SK-N-SH treated with all-trans-retinoic acid at 6 μM for 48 hours (cell line): ENCODE measurements around the gene MYO16.

Source experiments
- ATAC-seq: fragments of 200-7000 bp; cut with Tn5 transposase; 3 replicates; pipeline ENCODE4 v1.9.1; 2020; ENCODE audit warnings: mild to moderate bottlenecking, moderate library complexity
- BACH2 ChIP-seq: fragments of 250-450 bp; sonication (Bioruptor Pico); IDR thresholded peaks from 2 replicates; pipeline ENCODE4 v1.9.0; 2021; ENCODE audit warnings: mild to moderate bottlenecking, borderline replicate concordance
- ESRRG ChIP-seq: fragments of 250-450 bp; sonication (Bioruptor Pico); IDR thresholded peaks from 2 replicates; pipeline ENCODE4 v1.6.1; 2021; ENCODE audit warnings: mild to moderate bottlenecking
- GLIS3 ChIP-seq: fragments of 250-450 bp; sonication (Bioruptor Pico); IDR thresholded peaks from 2 replicates; pipeline ENCODE4 v1.5.0; 2020; ENCODE audit warnings: mild to moderate bottlenecking, moderate library complexity
- ISL1 ChIP-seq: fragments of 250-450 bp; sonication (Bioruptor Pico); IDR thresholded peaks from 2 replicates; pipeline ENCODE4 v2.1.2; 2022; ENCODE audit warnings: mild to moderate bottlenecking, moderate library complexity
- OSR1 ChIP-seq: fragments of 250-450 bp; sonication (Bioruptor Pico); IDR thresholded peaks from 2 replicates; pipeline ENCODE4 v1.8.0; 2022; ENCODE audit warnings: moderate library complexity, mild to moderate bottlenecking, inconsistent platforms
- POU6F1 ChIP-seq: fragments of 250-450 bp; sonication (Bioruptor Pico); IDR thresholded peaks from 2 replicates; pipeline ENCODE4 v1.8.0; 2021; ENCODE audit warnings: low read depth, mild to moderate bottlenecking, moderate library complexity, borderline replicate concordance
- PPARA ChIP-seq: fragments of 250-450 bp; sonication (Bioruptor Pico); IDR thresholded peaks from 2 replicates; pipeline ENCODE4 v1.5.0; 2020; ENCODE audit warnings: mild to moderate bottlenecking, borderline replicate concordance
- RARB ChIP-seq: fragments of 250-450 bp; sonication (Bioruptor Pico); IDR thresholded peaks from 2 replicates; pipeline ENCODE4 v1.8.0; 2021; ENCODE audit warnings: mild to moderate bottlenecking, moderate library complexity
- SNAI2 ChIP-seq: fragments of 250-450 bp; sonication (Bioruptor Pico); IDR thresholded peaks from 2 replicates; pipeline ENCODE4 v1.5.0; 2020; ENCODE audit warnings: mild to moderate bottlenecking, moderate library complexity
- TCF4 ChIP-seq: fragments of 250-450 bp; sonication (Bioruptor Pico); IDR thresholded peaks from 2 replicates; pipeline ENCODE4 v1.8.0; 2021; ENCODE audit warnings: mild to moderate bottlenecking, moderate library complexity, borderline replicate concordance
- TOX ChIP-seq: fragments of 250-450 bp; sonication (Bioruptor Pico); IDR thresholded peaks from 2 replicates; pipeline ENCODE4 v1.8.0; 2021; ENCODE audit warnings: mild to moderate bottlenecking, moderate library complexity, borderline replicate concordance
- ZC3H10 ChIP-seq: fragments of 250-450 bp; sonication (Bioruptor Pico); IDR thresholded peaks from 2 replicates; pipeline ENCODE4 v1.5.1; 2021; ENCODE audit warnings: mild to moderate bottlenecking, moderate library complexity
- ZFP3 ChIP-seq: fragments of 250-450 bp; sonication (Bioruptor Pico); IDR thresholded peaks from 2 replicates; pipeline ENCODE4 v1.5.0; 2020; ENCODE audit warnings: mild to moderate bottlenecking, moderate library complexity
- ZFP30 ChIP-seq: fragments of 450-650 bp; formaldehyde crosslinking; IDR thresholded peaks from 2 replicates; pipeline ENCODE4 v1.5.0; 2022; ENCODE audit warnings: mild to moderate bottlenecking, moderate library complexity
- ZNF565 ChIP-seq: fragments of 450-650 bp; formaldehyde crosslinking; conservative IDR thresholded peaks from 2 replicates; pipeline ENCODE4 v1.5.0; 2020; ENCODE audit warnings: low read depth, mild to moderate bottlenecking, moderate library complexity
- ZNF70 ChIP-seq: fragments of 450-650 bp; formaldehyde crosslinking; IDR thresholded peaks from 2 replicates; pipeline ENCODE4 v1.5.0; 2020; ENCODE audit warnings: mild to moderate bottlenecking, moderate library complexity
- ZNF8 ChIP-seq: fragments of 450-650 bp; formaldehyde crosslinking; IDR thresholded peaks from 2 replicates; pipeline ENCODE4 v1.5.0; 2020; ENCODE audit warnings: mild to moderate bottlenecking, moderate library complexity
- TF ChIP-seq, protein P1 (sequence below): fragments of 250-450 bp; sonication (Bioruptor Pico); IDR thresholded peaks from 2 replicates; pipeline ENCODE4 v1.5.1; 2021; ENCODE audit warnings: mild to moderate bottlenecking, moderate library complexity
- TF ChIP-seq, protein P2 (sequence below): fragments of 250-450 bp; sonication (Bioruptor Pico); IDR thresholded peaks from 2 replicates; pipeline ENCODE4 v1.5.1; 2020; ENCODE audit warnings: low read depth, mild to moderate bottlenecking, moderate library complexity
- TF ChIP-seq, protein P3 (sequence below): fragments of 250-450 bp; sonication (Bioruptor Pico); IDR thresholded peaks from 2 replicates; pipeline ENCODE4 v1.5.0; 2020; ENCODE audit warnings: mild to moderate bottlenecking, moderate library complexity

The MYO16 gene

DNA sequence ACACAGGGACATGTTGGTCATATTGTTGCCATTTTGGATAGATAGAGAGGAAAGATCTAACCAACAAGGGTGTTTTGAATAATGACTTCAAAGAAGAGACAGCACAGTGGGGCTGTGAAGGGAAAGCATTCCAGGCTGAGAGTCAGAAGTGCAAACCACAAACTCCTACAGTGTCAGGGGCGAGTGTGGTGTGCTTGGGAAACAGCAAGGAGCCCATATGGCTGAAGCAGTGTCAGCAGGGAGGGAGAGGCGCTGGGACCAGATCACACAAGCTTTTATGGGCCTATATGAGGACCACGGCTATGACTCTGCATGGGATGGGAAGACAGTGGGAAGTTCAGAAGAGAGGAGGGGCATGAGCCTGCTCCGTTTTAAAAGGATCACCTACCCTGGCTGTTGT lies 166.4 kb downstream of the MYO16 start:
- no peak for ATAC-seq
- TF ChIP-seq, protein P1, sequence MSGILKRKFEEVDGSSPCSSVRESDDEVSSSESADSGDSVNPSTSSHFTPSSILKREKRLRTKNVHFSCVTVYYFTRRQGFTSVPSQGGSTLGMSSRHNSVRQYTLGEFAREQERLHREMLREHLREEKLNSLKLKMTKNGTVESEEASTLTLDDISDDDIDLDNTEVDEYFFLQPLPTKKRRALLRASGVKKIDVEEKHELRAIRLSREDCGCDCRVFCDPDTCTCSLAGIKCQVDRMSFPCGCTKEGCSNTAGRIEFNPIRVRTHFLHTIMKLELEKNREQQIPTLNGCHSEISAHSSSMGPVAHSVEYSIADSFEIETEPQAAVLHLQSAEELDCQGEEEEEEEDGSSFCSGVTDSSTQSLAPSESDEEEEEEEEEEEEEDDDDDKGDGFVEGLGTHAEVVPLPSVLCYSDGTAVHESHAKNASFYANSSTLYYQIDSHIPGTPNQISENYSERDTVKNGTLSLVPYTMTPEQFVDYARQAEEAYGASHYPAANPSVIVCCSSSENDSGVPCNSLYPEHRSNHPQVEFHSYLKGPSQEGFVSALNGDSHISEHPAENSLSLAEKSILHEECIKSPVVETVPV (CRISPR knock-in tag): no peak
- TF ChIP-seq, protein P2, sequence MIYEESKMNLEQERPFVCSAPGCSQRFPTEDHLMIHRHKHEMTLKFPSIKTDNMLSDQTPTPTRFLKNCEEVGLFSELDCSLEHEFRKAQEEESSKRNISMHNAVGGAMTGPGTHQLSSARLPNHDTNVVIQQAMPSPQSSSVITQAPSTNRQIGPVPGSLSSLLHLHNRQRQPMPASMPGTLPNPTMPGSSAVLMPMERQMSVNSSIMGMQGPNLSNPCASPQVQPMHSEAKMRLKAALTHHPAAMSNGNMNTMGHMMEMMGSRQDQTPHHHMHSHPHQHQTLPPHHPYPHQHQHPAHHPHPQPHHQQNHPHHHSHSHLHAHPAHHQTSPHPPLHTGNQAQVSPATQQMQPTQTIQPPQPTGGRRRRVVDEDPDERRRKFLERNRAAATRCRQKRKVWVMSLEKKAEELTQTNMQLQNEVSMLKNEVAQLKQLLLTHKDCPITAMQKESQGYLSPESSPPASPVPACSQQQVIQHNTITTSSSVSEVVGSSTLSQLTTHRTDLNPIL (CRISPR knock-in tag): no peak
- TF ChIP-seq TCF4 (CRISPR knock-in tag): no peak

- ATAC-seq: no peak
- no peak for TF ChIP-seq POU6F1 (CRISPR knock-in tag)
- TF ChIP-seq ZFP3 (CRISPR knock-in tag): no peak
- no peak for TF ChIP-seq ZNF70
- TF ChIP-seq ISL1: no peak
- no peak for TF ChIP-seq ZNF565 (CRISPR knock-in tag)
- TF ChIP-seq GLIS3 (CRISPR knock-in tag): no peak
- TF ChIP-seq ZC3H10: no peak
- no peak for TF ChIP-seq OSR1 (CRISPR knock-in tag)
- no peak for TF ChIP-seq ESRRG (CRISPR knock-in tag)
Observed at GRCh38 chr13:108797354-108797753, 167.9 kb downstream of the MYO16 start.

DNA sequence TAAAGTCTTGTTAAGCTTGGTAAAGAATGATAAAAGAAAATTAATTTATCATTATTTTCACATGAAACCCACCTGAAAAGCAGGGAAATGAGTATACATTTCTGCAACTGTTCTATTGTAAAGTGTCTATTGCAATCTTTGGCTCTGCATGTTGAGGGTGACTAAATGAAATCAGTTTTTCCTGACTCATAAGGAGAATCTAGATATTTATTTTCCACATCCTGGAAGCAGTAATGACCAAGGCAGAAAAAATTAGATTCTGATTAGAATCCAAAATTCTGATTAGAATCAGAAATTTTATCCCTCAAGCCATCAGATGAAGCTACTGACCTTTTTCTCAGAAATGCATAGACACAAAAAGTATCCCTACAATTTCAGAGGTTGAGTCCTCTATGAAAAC lies 178.4 kb downstream of the MYO16 start:
- TF ChIP-seq POU6F1 (CRISPR knock-in tag) (no peak), TOX (no peak), SNAI2 (CRISPR knock-in tag) (no peak), ZFP30 (CRISPR knock-in tag) (no peak), RARB (CRISPR knock-in tag) (no peak), ISL1 (no peak), ZFP3 (CRISPR knock-in tag) (no peak), ZC3H10 (no peak), BACH2 (no peak), ZNF70 (no peak), TCF4 (CRISPR knock-in tag) (no peak)
- TF ChIP-seq, protein P2 (CRISPR knock-in tag): no peak
- TF ChIP-seq, all 23 proteins: peak for 0
- no peak for ATAC-seq

GRCh38 chr13:108812165-108812564 lies 182.8 kb downstream of the MYO16 start:
- ATAC-seq: no peak
- TF ChIP-seq ZC3H10 (no peak), POU6F1 (CRISPR knock-in tag) (no peak), RARB (CRISPR knock-in tag) (no peak), ZNF8 (CRISPR knock-in tag) (no peak), PPARA (CRISPR knock-in tag) (no peak), TOX (no peak), GLIS3 (CRISPR knock-in tag) (no peak), ZNF70 (no peak), BACH2 (no peak), ISL1 (no peak), ZFP3 (CRISPR knock-in tag) (no peak)
- TF ChIP-seq, protein P1 (CRISPR knock-in tag): no peak
- TF ChIP-seq, protein P3, sequence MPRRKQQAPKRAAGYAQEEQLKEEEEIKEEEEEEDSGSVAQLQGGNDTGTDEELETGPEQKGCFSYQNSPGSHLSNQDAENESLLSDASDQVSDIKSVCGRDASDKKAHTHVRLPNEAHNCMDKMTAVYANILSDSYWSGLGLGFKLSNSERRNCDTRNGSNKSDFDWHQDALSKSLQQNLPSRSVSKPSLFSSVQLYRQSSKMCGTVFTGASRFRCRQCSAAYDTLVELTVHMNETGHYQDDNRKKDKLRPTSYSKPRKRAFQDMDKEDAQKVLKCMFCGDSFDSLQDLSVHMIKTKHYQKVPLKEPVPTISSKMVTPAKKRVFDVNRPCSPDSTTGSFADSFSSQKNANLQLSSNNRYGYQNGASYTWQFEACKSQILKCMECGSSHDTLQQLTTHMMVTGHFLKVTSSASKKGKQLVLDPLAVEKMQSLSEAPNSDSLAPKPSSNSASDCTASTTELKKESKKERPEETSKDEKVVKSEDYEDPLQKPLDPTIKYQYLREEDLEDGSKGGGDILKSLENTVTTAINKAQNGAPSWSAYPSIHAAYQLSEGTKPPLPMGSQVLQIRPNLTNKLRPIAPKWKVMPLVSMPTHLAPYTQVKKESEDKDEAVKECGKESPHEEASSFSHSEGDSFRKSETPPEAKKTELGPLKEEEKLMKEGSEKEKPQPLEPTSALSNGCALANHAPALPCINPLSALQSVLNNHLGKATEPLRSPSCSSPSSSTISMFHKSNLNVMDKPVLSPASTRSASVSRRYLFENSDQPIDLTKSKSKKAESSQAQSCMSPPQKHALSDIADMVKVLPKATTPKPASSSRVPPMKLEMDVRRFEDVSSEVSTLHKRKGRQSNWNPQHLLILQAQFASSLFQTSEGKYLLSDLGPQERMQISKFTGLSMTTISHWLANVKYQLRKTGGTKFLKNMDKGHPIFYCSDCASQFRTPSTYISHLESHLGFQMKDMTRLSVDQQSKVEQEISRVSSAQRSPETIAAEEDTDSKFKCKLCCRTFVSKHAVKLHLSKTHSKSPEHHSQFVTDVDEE: no peak
